Stomach (tissue), 9 donors: ENCODE measurements around the gene IQCC. TPM values are rescaled to one million over a fixed set of nuclear protein-coding genes. Genes with fewer than 3 reads are reported as not detected.

Experiments used
- DNase-seq, 2 donors: peaks; one replicate each; pipeline versions ENCODE4 v3.0.0 to v3.0.0-alpha.2; 2013 to 2019
- H3K27ac ChIP-seq, 5 donors: fragments of 200-600 bp in 4 of 5; sonication (generic) in 4 of 5; one replicate each; pipeline ENCODE4 v1.5.1; 2013 to 2019; ENCODE audit warnings: mild to moderate bottlenecking in 1 of 5, moderate library complexity in 1 of 5
- H3K27me3 ChIP-seq, 3 donors: fragments of 200-600 bp; sonication (generic); one replicate each; pipeline ENCODE4 v1.5.1; 2017 to 2019; ENCODE audit warnings: mixed run types in 1 of 3
- H3K36me3 ChIP-seq, 4 donors: fragments of 200-600 bp; sonication (generic); 1 replicate in 3 of 4; 2 replicates in 1 of 4; pipeline ENCODE4 v1.5.1; 2016 to 2019
- H3K4me1 ChIP-seq, 4 donors: fragments of 200-600 bp; sonication (generic); one replicate each; pipeline ENCODE4 v1.5.1; 2016 to 2019
- H3K4me3 ChIP-seq, 4 donors: fragments of 200-600 bp; sonication (generic) in 3 of 4; one replicate each; pipeline ENCODE4 v1.5.1; 2016 to 2019; ENCODE audit warnings: mild to moderate bottlenecking in 1 of 4
- H3K9me3 ChIP-seq, 4 donors: fragments of 200-600 bp; sonication (generic); one replicate each; pipeline ENCODE4 v1.5.1; 2016 to 2019
- EP300 ChIP-seq: sonication (generic); formaldehyde crosslinking; IDR thresholded peaks from one replicate; pipeline ENCODE4 v1.6.1; 2017; ENCODE audit warnings: antibody characterized with exemption
- POLR2A ChIP-seq, 4 donors: fragments of 450-650 bp; IDR thresholded peaks; one replicate each; pipeline ENCODE4 v1.6.1; 2016; ENCODE audit warnings: antibody characterized with exemption in 4 of 4, control low read depth in 2 of 4, mild to moderate bottlenecking in 1 of 4, moderate library complexity in 1 of 4
- POLR2AphosphoS5 ChIP-seq, 3 donors: sonication (generic); formaldehyde crosslinking; IDR thresholded peaks; one replicate each; pipeline ENCODE4 v1.6.1; 2016; ENCODE audit warnings: antibody characterized with exemption in 3 of 3
- WGBS, 5 donors: extraction: QIAGEN DNeasy Blood & Tissue Kit in 3 of 5; methylation state at CpG; one replicate each; pipeline versions ENCODE4 v1.1.5 to v1.1.7; 2013 to 2018; 5-methylcytosine and 5-hydroxymethylcytosine counted together
- intact Hi-C: fragments of 100-400 bp; cut with DNase I; formaldehyde crosslinking; loops from one replicate; pipeline ENCODE4 v1.15.1; 2023; ENCODE audit warnings: low total_unique reads
- polyA plus RNA-seq, 3 donors: library from polyadenylated mRNA; stranded (reverse); fragments of 200-250 nt; gene quantifications; one replicate each; pipeline ENCODE4 v1.2.3, GENCODE V29; 2013
- total RNA-seq, 5 donors: library from RNA; depleted of rRNA; stranded (reverse); fragments of >200 nt; gene quantifications; one replicate each; pipeline versions ENCODE4 v1.1.0 to v1.2.3, GENCODE V29; 2014 to 2016
- TF ChIP-seq, protein P1 (sequence below), 7 experiments: fragments of 450-650 bp in 4 of 7; fragments of 200-600 bp in 3 of 7; sonication (generic) in 3 of 7; IDR thresholded peaks; one replicate each; pipeline ENCODE4 v1.5.1; 2016 to 2019; ENCODE audit warnings: antibody characterized with exemption in 7 of 7, control low read depth in 2 of 7, mild to moderate bottlenecking in 1 of 7
- donor health status: healthy with polysubstance abuse.
- donor health status: Bipolar disorder and iron deficiency.
- donor health status: healthy.

The IQCC gene
- total and polyA plus RNA-seq, 8 donors, result 1.3 to 5.5 (median 2.3) TPM; not detected in 1

DNA sequence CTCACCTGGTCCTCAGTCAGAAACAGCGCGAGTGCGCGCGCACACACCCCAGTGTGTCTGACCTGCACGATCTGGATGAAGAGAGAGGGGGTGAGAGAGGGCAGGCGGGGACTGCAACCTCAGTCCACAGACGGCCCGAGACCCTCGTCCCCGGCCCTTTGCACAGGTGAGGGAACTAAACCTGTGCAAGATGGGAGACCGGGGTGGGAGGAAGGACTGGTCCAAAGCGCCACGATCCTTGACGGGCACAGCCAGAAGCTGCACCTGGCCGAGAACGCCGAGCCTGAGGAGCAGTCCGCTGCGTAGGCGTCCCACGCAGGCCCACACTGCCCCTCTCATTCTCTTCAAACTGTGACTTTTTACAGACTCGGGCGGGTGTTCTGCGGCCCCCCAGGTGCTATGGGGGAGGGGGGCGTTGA is 519 bp upstream of the IQCC start:
- intact Hi-C loops, result no loop called here
- Histone ChIP-seq H3K36me3 (peaks cover 0 to 3% (median 0%) of the 10 kb centered on the region in 4 donors), H3K27me3 (no peaks in the 10 kb centered on the region), H3K9me3 (no peaks in the 10 kb centered on the region), H3K4me3 (peak overlapping the region; percentile 55 to 72 (median 58)), H3K4me1 (peaks cover 31 to 52% (median 47%) of the 10 kb centered on the region in 4 donors), H3K27ac (peak overlapping the region in 4 of 5 donors; percentile 36 to 79 (median 73))
- no peak for DNase-seq
- TF ChIP-seq EP300, result no peak
- TF ChIP-seq POLR2AphosphoS5 (IDR thresholded peaks at IDR 0.05), result no peak
- TF ChIP-seq POLR2A (IDR thresholded peaks at IDR 0.05), result no peak
- TF ChIP-seq, protein P1, sequence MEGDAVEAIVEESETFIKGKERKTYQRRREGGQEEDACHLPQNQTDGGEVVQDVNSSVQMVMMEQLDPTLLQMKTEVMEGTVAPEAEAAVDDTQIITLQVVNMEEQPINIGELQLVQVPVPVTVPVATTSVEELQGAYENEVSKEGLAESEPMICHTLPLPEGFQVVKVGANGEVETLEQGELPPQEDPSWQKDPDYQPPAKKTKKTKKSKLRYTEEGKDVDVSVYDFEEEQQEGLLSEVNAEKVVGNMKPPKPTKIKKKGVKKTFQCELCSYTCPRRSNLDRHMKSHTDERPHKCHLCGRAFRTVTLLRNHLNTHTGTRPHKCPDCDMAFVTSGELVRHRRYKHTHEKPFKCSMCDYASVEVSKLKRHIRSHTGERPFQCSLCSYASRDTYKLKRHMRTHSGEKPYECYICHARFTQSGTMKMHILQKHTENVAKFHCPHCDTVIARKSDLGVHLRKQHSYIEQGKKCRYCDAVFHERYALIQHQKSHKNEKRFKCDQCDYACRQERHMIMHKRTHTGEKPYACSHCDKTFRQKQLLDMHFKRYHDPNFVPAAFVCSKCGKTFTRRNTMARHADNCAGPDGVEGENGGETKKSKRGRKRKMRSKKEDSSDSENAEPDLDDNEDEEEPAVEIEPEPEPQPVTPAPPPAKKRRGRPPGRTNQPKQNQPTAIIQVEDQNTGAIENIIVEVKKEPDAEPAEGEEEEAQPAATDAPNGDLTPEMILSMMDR (IDR thresholded peaks at IDR 0.05), result no peak
- 13 to 36% (median 17%) methylated on average over 18 to 26 of the region's 26 CpGs for WGBS, 5 donors

DNA sequence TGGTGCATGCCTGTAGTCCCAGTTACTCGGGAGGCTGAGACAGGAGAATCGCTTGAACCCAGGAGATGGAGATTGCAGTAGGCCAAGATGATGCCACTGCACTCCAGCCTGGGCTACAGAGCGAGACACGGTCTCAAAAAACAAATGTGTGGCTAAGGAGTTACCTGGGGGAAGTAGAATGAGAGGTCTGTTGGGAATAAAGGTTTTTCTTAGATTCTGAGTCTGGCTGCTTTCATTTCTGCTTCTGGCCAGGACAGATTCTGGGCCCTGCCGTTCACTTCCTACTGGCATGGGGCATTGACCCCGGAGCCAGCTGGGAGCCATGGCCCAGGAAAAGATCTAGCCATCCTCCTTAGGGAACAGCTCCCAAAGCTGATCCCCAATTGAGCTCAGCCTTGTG is 3.0 kb downstream of the IQCC start:
- no peak overlapping the region for H3K4me3 ChIP-seq
- intact Hi-C loops, result no loop called here
- 76 to 80% (median 78%) methylated on average over 6 of the region's 6 CpGs for WGBS, 5 donors
- H3K27ac ChIP-seq, result peak overlapping the region; percentile 18 to 65 (median 46)
- TF ChIP-seq POLR2A (IDR thresholded peaks at IDR 0.05) (no peak), POLR2AphosphoS5 (IDR thresholded peaks at IDR 0.05) (no peak), EP300 (no peak)
- TF ChIP-seq, protein P1 (IDR thresholded peaks at IDR 0.05), result no peak
- H3K27me3 ChIP-seq, result no peaks in the 10 kb centered on the region
- no peaks in the 10 kb centered on the region for H3K9me3 ChIP-seq
- peaks cover 12 to 30% (median 26%) of the 10 kb centered on the region in 4 donors for H3K4me1 ChIP-seq
- peaks cover 0 to 3% (median 2%) of the 10 kb centered on the region in 4 donors for H3K36me3 ChIP-seq
- DNase-seq, result no peak

DNA sequence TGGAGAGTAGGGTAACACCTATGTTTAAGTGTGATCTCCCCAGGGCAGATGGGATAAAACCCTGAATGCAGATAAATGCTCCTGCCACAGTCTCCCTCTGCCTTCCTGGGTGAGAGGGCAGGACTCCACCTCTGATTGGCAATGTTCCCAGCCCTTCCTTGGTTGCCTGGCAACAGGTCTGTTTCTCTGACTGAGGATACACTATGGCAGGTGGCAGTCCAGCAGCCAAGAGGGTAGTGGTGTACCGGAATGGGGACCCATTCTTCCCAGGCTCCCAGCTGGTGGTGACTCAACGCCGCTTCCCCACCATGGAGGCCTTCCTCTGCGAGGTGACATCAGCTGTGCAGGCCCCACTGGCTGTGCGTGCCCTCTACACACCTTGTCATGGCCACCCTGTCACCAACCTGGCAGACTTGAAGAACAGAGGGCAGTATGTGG is 3.4 kb downstream of the IQCC start, which contains the start of gene DCDC2B:
Gene DCDC2B (plus strand): TSS at position 199 of the 438 bp plus-strand sequence. CDS start 5 bp downstream, at position 204.
- H3K27me3 ChIP-seq, result no peaks in the 10 kb centered on the region
- peaks cover 12 to 30% (median 26%) of the 10 kb centered on the region in 4 donors for H3K4me1 ChIP-seq
- intact Hi-C loops, result no loop called here
- DNase-seq, result peak; percentile 89 to 94
- H3K9me3 ChIP-seq, result no peaks in the 10 kb centered on the region
- H3K4me3 ChIP-seq, result no peak within 1 kb of the TSS
- H3K36me3 ChIP-seq, result peaks cover 0 to 6% (median 4%) of the 10 kb centered on the region in 4 donors
- H3K27ac ChIP-seq, result peak within 1 kb of the TSS; percentile 18 to 65 (median 46)
- WGBS, 5 donors, result 33 to 43% (median 38%) methylated on average over 4 to 5 of the region's 5 CpGs; no CpG with 5 or more reads in 1 of the 5 donors
- TF ChIP-seq, protein P1 (IDR thresholded peaks at IDR 0.05), result peak in 1 of 7 experiments; percentile 8
- TF ChIP-seq POLR2AphosphoS5 (IDR thresholded peaks at IDR 0.05) (peak in 1 of 3 donors; percentile 69), EP300 (no peak)

DNA sequence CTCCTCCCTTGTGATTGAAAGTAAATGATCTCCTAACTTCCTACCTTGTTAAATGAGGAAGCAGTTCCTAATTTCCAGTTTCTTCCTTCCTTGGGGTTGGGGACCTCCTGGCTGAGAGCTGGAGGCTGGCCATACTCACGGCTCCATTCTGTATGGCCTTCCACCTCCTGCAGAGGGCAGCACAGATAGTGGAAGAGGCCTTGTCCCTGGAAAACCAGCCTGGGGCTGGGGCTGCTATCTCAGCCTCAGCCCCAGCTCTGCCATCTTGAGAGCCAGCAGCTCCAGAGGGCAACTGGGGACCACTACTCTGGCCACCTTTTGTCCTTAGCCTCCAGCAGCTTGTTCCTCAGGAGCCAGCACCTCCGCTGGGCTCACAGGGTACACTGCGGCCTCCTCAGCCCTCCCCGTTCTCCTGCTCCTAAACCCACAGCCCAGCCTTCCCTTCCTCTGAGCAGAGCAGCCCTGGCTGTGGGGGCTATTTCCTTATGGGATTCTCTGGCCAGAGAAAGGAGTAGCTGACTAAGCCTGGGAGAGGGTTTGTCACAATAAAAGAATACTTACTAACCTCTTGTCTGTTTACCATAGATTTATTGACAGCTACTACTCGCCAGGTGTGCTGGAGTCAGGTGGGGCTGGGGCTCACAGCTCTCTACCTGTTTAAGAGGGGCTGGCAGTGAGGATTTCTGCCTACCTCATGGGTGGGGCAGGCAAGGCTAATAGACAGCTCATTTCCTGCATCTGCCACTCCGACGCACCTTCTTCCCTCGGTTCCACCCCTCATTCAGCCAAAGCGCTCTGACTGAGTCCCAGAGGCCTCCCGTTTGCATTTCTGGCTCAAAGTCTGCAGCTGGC is 10.4 kb downstream of the IQCC start:
- DNase-seq, result peak; percentile 73 to 88
- 67 to 77% (median 74%) methylated on average over 10 of the region's 10 CpGs for WGBS, 5 donors

More for the DNA sequence above, 10.4 kb downstream of the IQCC start:
- peak in 1 of 3 donors; percentile 44 for TF ChIP-seq POLR2AphosphoS5 (IDR thresholded peaks at IDR 0.05)
- TF ChIP-seq, protein P1 (IDR thresholded peaks at IDR 0.05), result peak in 5 of 7 experiments; percentile 36 to 75 (median 61)
- no peak for TF ChIP-seq EP300
- no peak for TF ChIP-seq POLR2A (IDR thresholded peaks at IDR 0.05)
- H3K27me3 ChIP-seq, result no peaks in the 10 kb centered on the region
- peak overlapping the region in 2 of 5 donors; percentile 41 to 42 for H3K27ac ChIP-seq
- peaks cover 6 to 30% (median 16%) of the 10 kb centered on the region in 4 donors for H3K4me1 ChIP-seq
- H3K36me3 ChIP-seq, result peaks cover 20 to 66% (median 59%) of the 10 kb centered on the region in 4 donors
- H3K9me3 ChIP-seq, result no peaks in the 10 kb centered on the region
- H3K4me3 ChIP-seq, result no peak overlapping the region
- intact Hi-C loops, result no loop called here
